ENCODE results near the gene THOP1.

Gene THOP1

GRCh38 chr19:2804156-2805004 is 19.1 kb downstream of the THOP1 start:
- DNase-seq, result no peak

- no peak for DNase-seq
These were observed 20.1 kb downstream of the THOP1 start for GRCh38 chr19:2805261-2805900.

- no peak for DNase-seq
These were observed 20.8 kb downstream of the THOP1 start for GRCh38 chr19:2805991-2806649.

- DNase-seq, result no peak
These were observed 21.6 kb downstream of the THOP1 start for GRCh38 chr19:2806736-2807378.

- DNase-seq, result no peak
These were observed 22.3 kb downstream of the THOP1 start for GRCh38 chr19:2807379-2808128.

- DNase-seq, result no peak
These were observed 23.0 kb downstream of the THOP1 start for GRCh38 chr19:2808129-2808941.

- DNase-seq, result no peak
These were observed 24.3 kb downstream of the THOP1 start for GRCh38 chr19:2809387-2810140.

GRCh38 chr19:2810141-2811091 is 25.1 kb downstream of the THOP1 start:
- no peak for DNase-seq

GRCh38 chr19:2811221-2811722 is 26.0 kb downstream of the THOP1 start:
- DNase-seq, result no peak

GRCh38 chr19:2811735-2812413 is 26.6 kb downstream of the THOP1 start:
- DNase-seq, result no peak

- DNase-seq, result no peak
These were observed 27.3 kb downstream of the THOP1 start for GRCh38 chr19:2812414-2813234.

- DNase-seq, result no peak
These were observed 28.2 kb downstream of the THOP1 start for GRCh38 chr19:2813235-2814160.

- DNase-seq, result no peak
These were observed 29.1 kb downstream of the THOP1 start for GRCh38 chr19:2814426-2814825.

GRCh38 chr19:2815191-2815614 is 29.9 kb downstream of the THOP1 start:
- DNase-seq, result no peak

- DNase-seq, result no peak
These were observed 30.6 kb downstream of the THOP1 start for GRCh38 chr19:2815923-2816322.

GRCh38 chr19:2816641-2817040 is 31.3 kb downstream of the THOP1 start:
- DNase-seq, result no peak
